NCI-H128 (cell line): ENCODE data around the gene FAM163A.
"Not testable (repeated sequence)": the region's sequence is repeated elsewhere in the genome, so short reads cannot be mapped to it uniquely, and the experiment has no call there.

Source experiments
- DNase-seq: peaks from one replicate; lab custom pipeline; 2025; ENCODE audit not compliant: unreplicated experiment; lab: John Stamatoyannopoulos, UW

FAM163A gene

GRCh38 chr1:179742717-179743678, at the start of gene FAM163A:
FAM163A (plus strand) TSS chr1:179743291; CDS start chr1:179813098, 69,807 bp downstream.
- DNase-seq = no peak

- DNase-seq = not testable (repeated sequence)
These were observed 48.6 kb upstream of the FAM163A start for GRCh38 chr1:179694530-179694929.

GRCh38 chr1:179702946-179703539, 40.0 kb upstream of the FAM163A start:
- no peak for DNase-seq

GRCh38 chr1:179706339-179706941, 36.7 kb upstream of the FAM163A start:
- peak; percentile 51 for DNase-seq

- DNase-seq = no peak
These were observed 35.7 kb upstream of the FAM163A start for GRCh38 chr1:179707406-179707805.

GRCh38 chr1:179708434-179709195, 34.5 kb upstream of the FAM163A start:
- DNase-seq = no peak

- DNase-seq = no peak
These were observed 33.2 kb upstream of the FAM163A start for GRCh38 chr1:179709841-179710329.

- DNase-seq = no peak
These were observed 28.9 kb upstream of the FAM163A start for GRCh38 chr1:179714159-179714558.

GRCh38 chr1:179714623-179715022, 28.5 kb upstream of the FAM163A start:
- no peak for DNase-seq

GRCh38 chr1:179719272-179719671, 23.8 kb upstream of the FAM163A start:
- no peak for DNase-seq

GRCh38 chr1:179728271-179728670, 14.8 kb upstream of the FAM163A start:
- no peak for DNase-seq

- no peak for DNase-seq
These were observed 13.2 kb upstream of the FAM163A start for GRCh38 chr1:179729881-179730280.

- no peak for DNase-seq
These were observed 11.4 kb upstream of the FAM163A start for GRCh38 chr1:179731643-179732042.

- DNase-seq = no peak
These were observed 800 bp upstream of the FAM163A start for GRCh38 chr1:179742291-179742690.

GRCh38 chr1:179743679-179744400, 749 bp downstream of the FAM163A start:
- DNase-seq = no peak

- DNase-seq = no peak
These were observed 1.5 kb downstream of the FAM163A start for GRCh38 chr1:179744401-179745130.

- no peak for DNase-seq
These were observed 2.1 kb downstream of the FAM163A start for GRCh38 chr1:179745131-179745611.

- DNase-seq = no peak
These were observed 2.7 kb downstream of the FAM163A start for GRCh38 chr1:179745743-179746142.

- no peak for DNase-seq
These were observed 4.5 kb downstream of the FAM163A start for GRCh38 chr1:179747611-179748010.
